Activated CD8-positive, alpha-beta T cell treated with anti-CD3 and anti-CD28 coated beads for 36 hours (primary cell): ENCODE results near the gene THSD7B. TPM values are rescaled to one million over a fixed set of nuclear protein-coding genes. Genes with fewer than 3 reads are reported as not detected.

Experiments used
- ATAC-seq: fragments of 200-7000 bp; cut with Tn5 transposase; one replicate; pipeline ENCODE4 v1.10.0; 2021; ENCODE audit warnings: mild to moderate bottlenecking, moderate library complexity
- CTCF ChIA-PET: fragments of 350-600 bp; sonication (Branson Sonifier 250); formaldehyde crosslinking; loops from one replicate; lab custom pipeline; 2021; ENCODE audit warnings: antibody characterized with exemption; lab: Charles Lee
- POLR2A ChIA-PET: fragments of 350-600 bp; sonication (Branson Sonifier 250); formaldehyde crosslinking; loops from one replicate; lab custom pipeline; 2021; ENCODE audit warnings: antibody characterized with exemption; lab: Charles Lee
- DNase-seq: peaks from one replicate; pipeline ENCODE4 v3.0.0-alpha.2; 2020
- H3K27ac Mint-ChIP-seq: one replicate; pipeline ENCODE4 v1.8.0; 2021; ENCODE audit warnings: mild to moderate bottlenecking, mixed read lengths
- H3K27me3 Mint-ChIP-seq: one replicate; pipeline ENCODE4 v1.8.0; 2021; ENCODE audit warnings: mixed read lengths
- H3K36me3 Mint-ChIP-seq: one replicate; pipeline ENCODE4 v1.8.0; 2021; ENCODE audit warnings: low read depth, mixed read lengths
- H3K4me1 Mint-ChIP-seq: one replicate; pipeline ENCODE4 v1.8.0; 2021; ENCODE audit warnings: low read depth, mixed read lengths
- H3K4me3 Mint-ChIP-seq: one replicate; pipeline ENCODE4 v1.8.0; 2021; ENCODE audit warnings: mild to moderate bottlenecking, moderate library complexity, mixed read lengths
- H3K9me3 Mint-ChIP-seq: one replicate; pipeline ENCODE4 v1.8.0; 2021; ENCODE audit warnings: mixed read lengths
- intact Hi-C: fragments of 100-400 bp; cut with micrococcal nuclease; formaldehyde crosslinking; loops from one replicate; pipeline ENCODE4 v1.10.0; 2022
- total RNA-seq, 2 experiments: library from RNA; stranded (reverse); gene quantifications; one replicate each; pipeline ENCODE4 v1.2.3, GENCODE V29; 2021
- TF ChIP-seq, protein P1 (sequence below): fragments of 200-600 bp; IDR thresholded peaks from one replicate; pipeline ENCODE4 v1.8.0; 2022; ENCODE audit warnings: antibody characterized with exemption, mild to moderate bottlenecking

The THSD7B gene
- total RNA-seq, 2 experiments from 2014 or later = not detected

DNA sequence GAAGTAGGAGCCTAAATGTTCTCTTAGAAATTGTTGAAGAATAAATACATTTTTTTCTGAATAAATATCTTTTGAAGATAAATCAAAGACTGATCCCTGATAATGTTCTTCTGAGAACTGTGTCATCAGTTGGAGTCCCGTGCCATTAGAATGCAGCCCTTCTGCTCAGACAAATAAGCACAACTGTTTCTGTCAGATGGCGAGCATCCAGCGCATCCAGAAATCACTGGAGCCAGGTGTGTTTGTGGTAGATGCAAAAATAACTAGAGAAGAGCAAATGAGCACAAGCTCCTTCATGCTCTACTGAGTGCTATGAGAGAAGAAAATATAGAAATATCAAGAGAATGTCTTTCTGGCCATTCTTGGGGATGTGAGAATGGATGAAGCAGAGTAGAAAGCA lies 573.7 kb downstream of the THSD7B start:
- Mint-ChIP-seq H3K9me3 (no peaks in the 10 kb centered on the region), H3K36me3 (no peaks in the 10 kb centered on the region), H3K27me3 (no peaks in the 10 kb centered on the region), H3K4me3 (no peak overlapping the region), H3K4me1 (no peaks in the 10 kb centered on the region), H3K27ac (no peak overlapping the region)
- POLR2A ChIA-PET = no interaction called here
- CTCF ChIA-PET = no interaction called here
- TF ChIP-seq, protein P1, sequence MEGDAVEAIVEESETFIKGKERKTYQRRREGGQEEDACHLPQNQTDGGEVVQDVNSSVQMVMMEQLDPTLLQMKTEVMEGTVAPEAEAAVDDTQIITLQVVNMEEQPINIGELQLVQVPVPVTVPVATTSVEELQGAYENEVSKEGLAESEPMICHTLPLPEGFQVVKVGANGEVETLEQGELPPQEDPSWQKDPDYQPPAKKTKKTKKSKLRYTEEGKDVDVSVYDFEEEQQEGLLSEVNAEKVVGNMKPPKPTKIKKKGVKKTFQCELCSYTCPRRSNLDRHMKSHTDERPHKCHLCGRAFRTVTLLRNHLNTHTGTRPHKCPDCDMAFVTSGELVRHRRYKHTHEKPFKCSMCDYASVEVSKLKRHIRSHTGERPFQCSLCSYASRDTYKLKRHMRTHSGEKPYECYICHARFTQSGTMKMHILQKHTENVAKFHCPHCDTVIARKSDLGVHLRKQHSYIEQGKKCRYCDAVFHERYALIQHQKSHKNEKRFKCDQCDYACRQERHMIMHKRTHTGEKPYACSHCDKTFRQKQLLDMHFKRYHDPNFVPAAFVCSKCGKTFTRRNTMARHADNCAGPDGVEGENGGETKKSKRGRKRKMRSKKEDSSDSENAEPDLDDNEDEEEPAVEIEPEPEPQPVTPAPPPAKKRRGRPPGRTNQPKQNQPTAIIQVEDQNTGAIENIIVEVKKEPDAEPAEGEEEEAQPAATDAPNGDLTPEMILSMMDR = no peak
- intact Hi-C loops = no loop called here
- ATAC-seq (no peak), DNase-seq (no peak)

DNA sequence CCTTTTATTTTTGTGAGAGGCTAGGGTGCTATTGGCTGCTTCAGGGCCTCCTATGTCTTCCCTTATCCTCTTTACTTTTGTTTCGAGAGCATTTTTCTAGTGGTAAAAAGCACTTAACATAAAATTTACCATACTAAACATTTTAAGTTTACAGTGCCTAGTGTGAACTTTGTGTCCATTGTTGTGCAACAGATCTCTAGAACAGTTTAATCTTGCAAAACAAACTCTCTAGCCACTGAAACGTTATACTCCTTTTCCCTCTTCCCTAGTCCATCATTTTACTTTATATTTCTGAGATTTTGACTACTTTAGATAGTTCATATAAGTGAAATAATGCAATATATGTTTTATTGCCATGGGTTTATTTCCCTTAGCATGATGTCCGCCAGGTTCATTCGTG lies 580.6 kb downstream of the THSD7B start:
- H3K4me1 Mint-ChIP-seq = no peaks in the 10 kb centered on the region
- no peaks in the 10 kb centered on the region for H3K27me3 Mint-ChIP-seq
- DNase-seq (no peak), ATAC-seq (no peak)
- CTCF ChIA-PET = no interaction called here
- POLR2A ChIA-PET = no interaction called here
- H3K9me3 Mint-ChIP-seq = no peaks in the 10 kb centered on the region
- no peak overlapping the region for H3K4me3 Mint-ChIP-seq
- intact Hi-C loops = no loop called here
- TF ChIP-seq, protein P1 = no peak
- H3K27ac Mint-ChIP-seq = no peak overlapping the region
- H3K36me3 Mint-ChIP-seq = no peaks in the 10 kb centered on the region

DNA sequence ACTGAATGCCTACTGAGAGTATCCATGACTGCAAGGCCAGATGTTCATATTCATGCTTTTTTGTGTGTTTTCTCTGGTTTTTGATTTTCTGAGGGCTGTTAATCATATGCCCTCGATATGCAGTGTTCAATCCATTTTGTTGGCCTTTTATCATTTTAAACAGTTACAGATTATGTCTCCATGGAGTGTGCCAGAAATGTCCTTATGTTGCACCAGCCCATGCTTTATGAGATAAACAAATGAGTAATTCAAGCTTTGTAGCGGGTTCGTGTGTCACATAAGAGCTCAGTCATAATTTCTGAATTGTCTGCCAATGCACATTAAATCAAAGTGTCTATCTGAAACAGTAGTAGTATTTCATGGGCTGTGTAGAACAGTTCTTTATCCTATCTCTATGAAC lies 583.0 kb downstream of the THSD7B start:
- TF ChIP-seq, protein P1 = no peak

DNA sequence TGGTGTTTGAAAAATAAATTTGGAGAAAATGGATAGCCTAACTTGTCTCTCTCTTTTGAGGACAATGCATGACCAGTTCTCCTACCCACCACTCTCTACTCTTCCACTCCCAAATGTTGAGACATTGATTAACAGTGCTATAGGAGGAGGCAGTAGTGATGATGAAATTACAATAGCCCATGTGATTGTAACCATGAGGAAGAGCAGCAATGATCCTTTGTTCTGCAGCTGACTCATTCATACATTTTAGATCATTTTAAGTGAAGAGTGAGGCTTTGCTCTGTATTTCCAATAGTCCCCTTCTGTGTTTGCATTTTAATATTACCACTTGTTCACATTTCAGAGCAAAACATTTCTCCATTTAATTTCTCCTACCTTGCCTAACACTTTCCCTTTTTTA lies 592.3 kb downstream of the THSD7B start:
- intact Hi-C loops = no loop called here
- no peaks in the 10 kb centered on the region for H3K9me3 Mint-ChIP-seq
- ATAC-seq = no peak
- no peak overlapping the region for H3K4me3 Mint-ChIP-seq
- H3K27ac Mint-ChIP-seq = no peak overlapping the region
- ChIA-PET CTCF (no interaction called here), POLR2A (no interaction called here)
- no peaks in the 10 kb centered on the region for H3K27me3 Mint-ChIP-seq
- no peaks in the 10 kb centered on the region for H3K36me3 Mint-ChIP-seq
- no peaks in the 10 kb centered on the region for H3K4me1 Mint-ChIP-seq
- TF ChIP-seq, protein P1 = no peak
- no peak for DNase-seq

More for the DNA sequence above, 583.0 kb downstream of the THSD7B start:
- intact Hi-C loops = no loop called here
- ChIA-PET POLR2A (no interaction called here), CTCF (no interaction called here)
- Mint-ChIP-seq H3K9me3 (no peaks in the 10 kb centered on the region), H3K27me3 (no peaks in the 10 kb centered on the region), H3K4me3 (no peak overlapping the region), H3K27ac (no peak overlapping the region), H3K36me3 (no peaks in the 10 kb centered on the region), H3K4me1 (no peaks in the 10 kb centered on the region)
- DNase-seq (no peak), ATAC-seq (no peak)

DNA sequence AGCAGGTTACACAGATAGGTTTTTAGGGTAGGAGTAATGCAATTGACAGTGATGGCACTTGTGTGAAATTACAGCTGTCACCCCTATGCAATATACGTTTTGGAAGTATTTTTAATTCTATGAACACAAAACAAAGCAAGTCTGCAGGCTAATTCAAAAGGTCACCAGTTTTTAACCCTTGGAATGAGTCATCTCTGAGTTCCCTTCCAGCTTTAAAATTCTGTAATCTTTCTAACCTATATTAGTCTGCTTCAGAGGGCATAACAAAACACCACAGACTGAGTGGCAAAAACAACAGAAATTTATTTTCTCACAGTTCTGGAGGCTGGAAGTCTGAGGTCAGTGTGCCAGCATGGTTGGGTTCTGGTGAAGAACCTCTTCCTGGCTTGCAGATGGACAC lies 602.0 kb downstream of the THSD7B start:
- ATAC-seq = no peak
- Mint-ChIP-seq H3K4me1 (no peaks in the 10 kb centered on the region), H3K4me3 (no peak overlapping the region), H3K36me3 (no peaks in the 10 kb centered on the region), H3K9me3 (peaks cover 12% of the 10 kb centered on the region), H3K27ac (no peak overlapping the region), H3K27me3 (no peaks in the 10 kb centered on the region)
- no peak for DNase-seq
- TF ChIP-seq, protein P1 = no peak
- ChIA-PET POLR2A (no interaction called here), CTCF (no interaction called here)
- intact Hi-C loops = no loop called here
